A549 (cell line): ENCODE measurements around the gene OSBPL9.

Experiments used
- CTCF ChIP-seq: fragments of >200 bp; sonication (Bioruptor Twin); formaldehyde crosslinking; IDR thresholded peaks from 3 replicates; pipeline ENCODE4 v1.5.1; 2016
- POLR2AphosphoS2 ChIP-seq: conservative IDR thresholded peaks from 2 replicates; pipeline ENCODE4 v1.6.1; 2012; ENCODE audit warnings: low read length, improper control_type of control experiment, inconsistent platforms
- ZFP36 ChIP-seq: fragments of 450-650 bp; IDR thresholded peaks from 2 replicates; pipeline ENCODE4 v1.6.1; 2014; ENCODE audit warnings: borderline replicate concordance; ENCODE audit not compliant: partially characterized antibody

DNA sequence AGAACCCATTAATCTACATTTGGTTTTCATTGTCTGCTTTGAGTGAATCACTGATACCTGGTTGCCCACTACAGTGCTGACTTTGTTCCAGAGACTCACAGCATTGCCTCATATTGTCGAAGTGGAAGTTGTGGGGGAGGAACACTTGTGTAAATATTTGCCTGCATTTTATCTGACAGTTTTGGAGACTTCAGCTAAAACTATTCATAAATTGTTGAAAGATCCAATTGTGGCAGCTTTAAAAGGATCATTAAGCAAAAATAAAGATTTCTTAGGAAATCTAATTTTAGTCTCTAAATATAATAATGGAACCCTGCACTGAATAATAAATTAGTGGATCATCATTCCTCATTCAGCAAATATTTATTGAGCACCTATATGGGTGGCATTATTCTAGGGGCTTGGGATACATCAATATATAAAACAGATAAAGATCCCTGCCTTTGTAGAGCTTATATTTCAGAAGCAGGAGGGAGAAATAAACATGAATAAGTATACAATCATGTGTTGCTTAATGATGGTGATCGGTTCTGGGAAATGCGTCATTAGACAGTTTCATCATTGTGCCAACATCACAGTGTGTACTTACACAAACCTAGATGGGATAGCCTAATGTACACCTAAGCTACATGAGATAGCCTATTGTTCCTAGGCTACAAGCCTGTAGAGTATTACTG, 73.5 kb downstream of the OSBPL9 start:
- TF ChIP-seq CTCF (no peak), POLR2AphosphoS2 (no peak), ZFP36 (no peak)
